ENCODE measurements around the gene ECE2. TPM values are rescaled to one million over a fixed set of nuclear protein-coding genes. Genes with fewer than 3 reads are reported as not detected.
A peak's percentile ranks its signal among the peaks of the same experiment; 100 is the strongest.

The ECE2 gene
- total RNA-seq, 1 experiment from 2014 or later = not detected

DNA sequence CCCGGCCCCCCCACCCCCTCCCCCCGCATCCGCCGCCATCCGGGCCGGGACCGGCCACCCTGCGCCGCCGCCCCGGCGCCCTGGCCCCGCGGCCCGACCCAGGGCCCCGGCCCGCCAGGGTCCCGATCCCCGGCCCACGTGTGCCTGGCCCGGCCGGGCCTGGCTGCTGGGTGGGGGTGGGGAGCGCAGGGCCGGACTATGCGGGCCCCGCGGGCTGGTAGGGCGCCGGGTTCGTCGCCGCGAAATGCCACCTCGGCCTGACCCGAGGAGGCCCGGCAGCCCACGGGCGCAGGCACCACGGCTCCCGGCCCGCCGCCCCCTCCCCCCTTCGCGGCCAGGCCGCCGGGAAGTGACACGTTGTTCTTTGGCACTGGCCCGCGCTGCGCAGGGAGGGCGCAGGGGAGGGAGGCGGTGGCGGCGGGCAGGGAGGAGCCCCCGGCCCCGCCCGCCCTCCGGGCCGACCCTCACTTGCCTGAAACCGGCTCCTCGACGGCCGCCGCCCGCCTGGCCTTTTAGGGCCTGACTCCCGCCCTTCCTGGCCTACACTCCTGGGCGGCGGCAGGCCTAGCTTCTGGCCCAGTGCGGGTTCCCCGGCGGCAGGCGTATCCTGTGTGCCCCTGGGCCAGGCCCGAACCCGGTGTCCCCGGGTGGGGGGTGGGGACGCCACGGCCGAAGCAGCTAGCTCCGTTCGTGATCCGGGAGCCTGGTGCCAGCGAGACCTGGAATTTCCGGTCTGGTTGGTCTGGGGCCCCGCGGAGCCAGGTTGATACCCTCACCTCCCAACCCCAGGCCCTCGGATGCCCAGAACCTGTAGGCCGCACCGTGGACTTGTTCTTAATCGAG, 39.1 kb downstream of the ECE2 start:
- Histone ChIP-seq H3K36me3 (ENCODE audit: control insufficient read depth, insufficient read depth, low read length) (peaks cover 9% of the 10 kb centered on the region), H3K9me3 (ENCODE audit: control insufficient read depth, insufficient read depth, low read depth, low read length) (no peaks in the 10 kb centered on the region), H3K4me1 (ENCODE audit: control insufficient read depth, insufficient read depth, low read length) (peaks cover 35% of the 10 kb centered on the region), H3K4me3 (ENCODE audit: low read depth in 2 of 2, low read length in 2 of 2) (peak overlapping the region; percentile 91 to 96), H3K27ac (ENCODE audit: low read length) (peak overlapping the region; percentile 94), H3K27me3 (ENCODE audit: control insufficient read depth, insufficient read depth, low read length) (no peaks in the 10 kb centered on the region)
- intact Hi-C loops (cut with micrococcal nuclease; ENCODE audit: unreplicated experiment) = no loop called here
- ChIA-PET CTCF (no interaction called here), POLR2A (no interaction called here)
- BruUV-seq (replicated peaks) = no TSS peak
- ATAC-seq = peak; percentile 67
- in situ Hi-C loops (cut with HindIII; ENCODE audit: low pct_unique_long_range_greater_than_20kb, low sequenced_read_pairs) = no loop called here
- TF ChIP-seq, protein P1, sequence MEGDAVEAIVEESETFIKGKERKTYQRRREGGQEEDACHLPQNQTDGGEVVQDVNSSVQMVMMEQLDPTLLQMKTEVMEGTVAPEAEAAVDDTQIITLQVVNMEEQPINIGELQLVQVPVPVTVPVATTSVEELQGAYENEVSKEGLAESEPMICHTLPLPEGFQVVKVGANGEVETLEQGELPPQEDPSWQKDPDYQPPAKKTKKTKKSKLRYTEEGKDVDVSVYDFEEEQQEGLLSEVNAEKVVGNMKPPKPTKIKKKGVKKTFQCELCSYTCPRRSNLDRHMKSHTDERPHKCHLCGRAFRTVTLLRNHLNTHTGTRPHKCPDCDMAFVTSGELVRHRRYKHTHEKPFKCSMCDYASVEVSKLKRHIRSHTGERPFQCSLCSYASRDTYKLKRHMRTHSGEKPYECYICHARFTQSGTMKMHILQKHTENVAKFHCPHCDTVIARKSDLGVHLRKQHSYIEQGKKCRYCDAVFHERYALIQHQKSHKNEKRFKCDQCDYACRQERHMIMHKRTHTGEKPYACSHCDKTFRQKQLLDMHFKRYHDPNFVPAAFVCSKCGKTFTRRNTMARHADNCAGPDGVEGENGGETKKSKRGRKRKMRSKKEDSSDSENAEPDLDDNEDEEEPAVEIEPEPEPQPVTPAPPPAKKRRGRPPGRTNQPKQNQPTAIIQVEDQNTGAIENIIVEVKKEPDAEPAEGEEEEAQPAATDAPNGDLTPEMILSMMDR (IDR thresholded peaks at IDR 0.05) = no peak
- no peak; the same call in 1 of the 2 replicates for TF ChIP-seq POLR2AphosphoS5 (IDR thresholded peaks at IDR 0.05; ENCODE audit: low read depth, low read length)
- no peak for TF ChIP-seq TCF7L2 (IDR thresholded peaks at IDR 0.05; ENCODE audit: low read depth, low read length)
- TF ChIP-seq SIN3A (IDR thresholded peaks at IDR 0.05; ENCODE audit: borderline replicate concordance, insufficient read depth, low read depth, low read length) = no peak; the same call in 1 of the 2 replicates
- TF ChIP-seq, protein P2, sequence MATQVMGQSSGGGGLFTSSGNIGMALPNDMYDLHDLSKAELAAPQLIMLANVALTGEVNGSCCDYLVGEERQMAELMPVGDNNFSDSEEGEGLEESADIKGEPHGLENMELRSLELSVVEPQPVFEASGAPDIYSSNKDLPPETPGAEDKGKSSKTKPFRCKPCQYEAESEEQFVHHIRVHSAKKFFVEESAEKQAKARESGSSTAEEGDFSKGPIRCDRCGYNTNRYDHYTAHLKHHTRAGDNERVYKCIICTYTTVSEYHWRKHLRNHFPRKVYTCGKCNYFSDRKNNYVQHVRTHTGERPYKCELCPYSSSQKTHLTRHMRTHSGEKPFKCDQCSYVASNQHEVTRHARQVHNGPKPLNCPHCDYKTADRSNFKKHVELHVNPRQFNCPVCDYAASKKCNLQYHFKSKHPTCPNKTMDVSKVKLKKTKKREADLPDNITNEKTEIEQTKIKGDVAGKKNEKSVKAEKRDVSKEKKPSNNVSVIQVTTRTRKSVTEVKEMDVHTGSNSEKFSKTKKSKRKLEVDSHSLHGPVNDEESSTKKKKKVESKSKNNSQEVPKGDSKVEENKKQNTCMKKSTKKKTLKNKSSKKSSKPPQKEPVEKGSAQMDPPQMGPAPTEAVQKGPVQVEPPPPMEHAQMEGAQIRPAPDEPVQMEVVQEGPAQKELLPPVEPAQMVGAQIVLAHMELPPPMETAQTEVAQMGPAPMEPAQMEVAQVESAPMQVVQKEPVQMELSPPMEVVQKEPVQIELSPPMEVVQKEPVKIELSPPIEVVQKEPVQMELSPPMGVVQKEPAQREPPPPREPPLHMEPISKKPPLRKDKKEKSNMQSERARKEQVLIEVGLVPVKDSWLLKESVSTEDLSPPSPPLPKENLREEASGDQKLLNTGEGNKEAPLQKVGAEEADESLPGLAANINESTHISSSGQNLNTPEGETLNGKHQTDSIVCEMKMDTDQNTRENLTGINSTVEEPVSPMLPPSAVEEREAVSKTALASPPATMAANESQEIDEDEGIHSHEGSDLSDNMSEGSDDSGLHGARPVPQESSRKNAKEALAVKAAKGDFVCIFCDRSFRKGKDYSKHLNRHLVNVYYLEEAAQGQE (IDR thresholded peaks at IDR 0.05; ENCODE audit: insufficient read depth in 1 of 2, low read depth in 2 of 2, low read length in 1 of 2) = no peak
- DNase-seq (ENCODE audit: low read depth, low spot score) = no peak

DNA sequence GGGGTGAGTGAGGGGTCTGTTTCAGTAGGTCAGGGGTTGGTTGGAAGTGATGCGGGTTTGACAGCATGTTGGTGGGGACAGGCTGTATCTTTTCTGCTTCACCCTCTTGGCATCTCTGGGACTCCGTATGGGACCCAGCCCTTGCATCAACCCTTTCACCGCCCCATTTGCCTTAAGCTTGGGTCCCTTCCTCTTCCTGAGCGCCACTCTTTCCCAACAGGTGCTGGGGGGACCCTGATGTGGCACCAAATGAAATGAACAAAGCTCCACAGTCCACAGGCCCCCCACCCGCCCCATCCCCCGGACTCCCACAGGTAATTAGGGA, 39.7 kb downstream of the ECE2 start:
- intact Hi-C loops (cut with micrococcal nuclease; ENCODE audit: unreplicated experiment) = no loop called here

More for the DNA sequence above, 39.7 kb downstream of the ECE2 start:
- peak overlapping the region; percentile 91 to 96 for H3K4me3 ChIP-seq (ENCODE audit: low read depth in 2 of 2, low read length in 2 of 2)
- H3K4me1 ChIP-seq (ENCODE audit: control insufficient read depth, insufficient read depth, low read length) = peaks cover 40% of the 10 kb centered on the region
- H3K27me3 ChIP-seq (ENCODE audit: control insufficient read depth, insufficient read depth, low read length) = no peaks in the 10 kb centered on the region
- BruUV-seq (replicated peaks) = no TSS peak
- POLR2A ChIA-PET = no interaction called here
- in situ Hi-C loops (cut with HindIII; ENCODE audit: low pct_unique_long_range_greater_than_20kb, low sequenced_read_pairs) = no loop called here
- CTCF ChIA-PET = no interaction called here
- H3K27ac ChIP-seq (ENCODE audit: low read length) = peak overlapping the region; percentile 94
- H3K36me3 ChIP-seq (ENCODE audit: control insufficient read depth, insufficient read depth, low read length) = peaks cover 13% of the 10 kb centered on the region
- no peaks in the 10 kb centered on the region for H3K9me3 ChIP-seq (ENCODE audit: control insufficient read depth, insufficient read depth, low read depth, low read length)
- ATAC-seq = no peak
- TF ChIP-seq POLR2AphosphoS5 (IDR thresholded peaks at IDR 0.05; ENCODE audit: low read depth, low read length) = no peak
- TF ChIP-seq SIN3A (IDR thresholded peaks at IDR 0.05; ENCODE audit: borderline replicate concordance, insufficient read depth, low read depth, low read length) = 0 out of 2 replicates have a peak, but pooled peaks have one; percentile 2
- no peak for TF ChIP-seq TCF7L2 (IDR thresholded peaks at IDR 0.05; ENCODE audit: low read depth, low read length)
- TF ChIP-seq, protein P2 (IDR thresholded peaks at IDR 0.05; ENCODE audit: insufficient read depth in 1 of 2, low read depth in 2 of 2, low read length in 1 of 2) = no peak
- TF ChIP-seq, protein P1 (IDR thresholded peaks at IDR 0.05) = no peak
- DNase-seq (ENCODE audit: low read depth, low spot score) = no peak
